ENCODE results near the gene CADM1.

GRCh38 chr11:115257678-115258077 lies 246.5 kb downstream of the CADM1 start:
- TF ChIP-seq POLR2A (IDR thresholded peaks at IDR 0.05; ENCODE audit: low read length): no peak
- no peak for TF ChIP-seq GATA1 (IDR thresholded peaks at IDR 0.05; ENCODE audit: low read depth, low read length)
